Testis (tissue), 3 donors: Measurements from ENCODE around the gene SLC22A31. TPM values are rescaled to one million over a fixed set of nuclear protein-coding genes. Genes with fewer than 3 reads are reported as not detected.
"Not testable (repeated sequence)": the region's sequence is repeated elsewhere in the genome, so short reads cannot be mapped to it uniquely, and the experiment has no call there.

Experiments used
- DNase-seq: peaks from one replicate; pipeline ENCODE4 v3.0.0-alpha.2; 2019
- H3K27ac ChIP-seq, 2 donors: fragments of 200-600 bp; sonication (generic); one replicate each; pipeline ENCODE4 v1.5.1; 2019
- H3K27me3 ChIP-seq: fragments of 200-600 bp; sonication (generic); one replicate; pipeline ENCODE4 v1.5.1; 2019
- H3K36me3 ChIP-seq: fragments of 200-600 bp; sonication (generic); one replicate; pipeline ENCODE4 v1.5.1; 2017; ENCODE audit warnings: low read depth; ENCODE audit errors: missing control alignments
- H3K4me1 ChIP-seq: fragments of 200-600 bp; sonication (generic); one replicate; pipeline ENCODE4 v1.5.1; 2019
- H3K4me3 ChIP-seq, 2 donors: fragments of 200-600 bp; sonication (generic); one replicate each; pipeline ENCODE4 v1.5.1; 2017 to 2019
- H3K9me3 ChIP-seq: fragments of 200-600 bp; sonication (generic); one replicate; pipeline ENCODE4 v1.5.1; 2017
- CTCF ChIP-seq, 3 experiments: fragments of 450-650 bp in 2 of 3; fragments of 200-600 bp in 1 of 3; sonication (generic) in 1 of 3; IDR thresholded peaks; one replicate each; pipeline ENCODE4 v1.5.1; 2016 to 2019; ENCODE audit warnings: antibody characterized with exemption in 3 of 3, mild to moderate bottlenecking in 2 of 3, moderate library complexity in 1 of 3
- POLR2A ChIP-seq: fragments of 450-650 bp; IDR thresholded peaks from one replicate; pipeline ENCODE4 v1.6.1; 2017; ENCODE audit warnings: antibody characterized with exemption, mild to moderate bottlenecking, moderate library complexity
- WGBS, 2 donors: methylation state at CpG; one replicate each; pipeline ENCODE4 v1.1.5; 2018; 5-methylcytosine and 5-hydroxymethylcytosine counted together
- intact Hi-C: fragments of 100-400 bp; cut with DNase I; formaldehyde crosslinking; loops from one replicate; pipeline ENCODE4 v1.15.1; 2023; ENCODE audit warnings: low total_unique reads
- polyA plus RNA-seq: library from polyadenylated mRNA; stranded (reverse); fragments of 350-450 nt; fragmentation: Illumina TruSeq; extraction: RNeasy Lipid Tissue Mini Kit (QIAGEN cat#74804); gene quantifications from one replicate; pipeline ENCODE4 v1.2.3, GENCODE V29; 2014; ENCODE audit warnings: low read depth, low replicate concordance; ENCODE audit not compliant: insufficient read depth
- total RNA-seq, 2 donors: library from RNA; depleted of rRNA; stranded (reverse); fragments of >200 nt; gene quantifications; one replicate each; pipeline ENCODE4 v1.2.3, GENCODE V29; 2016

The SLC22A31 gene
- total and polyA plus RNA-seq, 3 donors from 2014 or later: 3.9 to 8.2 (median 6.2) TPM

GRCh38 chr16:89246383-89246902 lies 46.1 kb upstream of the SLC22A31 start:
- H3K27ac ChIP-seq: no peak overlapping the region
- H3K4me1 ChIP-seq: peaks cover 10% of the 10 kb centered on the region
- H3K4me3 ChIP-seq: peak overlapping the region; percentile 41 to 63
- intact Hi-C loops: no loop called here
- no peak for TF ChIP-seq POLR2A
- no peak for TF ChIP-seq CTCF (IDR thresholded peaks at IDR 0.05)
- H3K9me3 ChIP-seq: no peaks in the 10 kb centered on the region
- no peaks in the 10 kb centered on the region for H3K36me3 ChIP-seq
- no peak for DNase-seq
- WGBS, 2 donors: 38 to 45% methylated on average over 13 of the region's 13 CpGs
- no peaks in the 10 kb centered on the region for H3K27me3 ChIP-seq

GRCh38 chr16:89244754-89245153 lies 44.4 kb upstream of the SLC22A31 start:
- Histone ChIP-seq H3K9me3 (no peaks in the 10 kb centered on the region), H3K36me3 (no peaks in the 10 kb centered on the region), H3K27ac (no peak overlapping the region), H3K4me3 (no peak overlapping the region), H3K27me3 (no peaks in the 10 kb centered on the region), H3K4me1 (peaks cover 10% of the 10 kb centered on the region)
- no peak for DNase-seq
- 69 to 73% methylated on average over 12 of the region's 12 CpGs for WGBS, 2 donors
- TF ChIP-seq POLR2A: no peak
- TF ChIP-seq CTCF (IDR thresholded peaks at IDR 0.05): no peak
- intact Hi-C loops: no loop called here

GRCh38 chr16:89244264-89244663 lies 43.9 kb upstream of the SLC22A31 start:
- H3K27ac ChIP-seq, DNase-seq, H3K27me3 ChIP-seq, H3K4me3 ChIP-seq, H3K9me3 ChIP-seq, intact Hi-C loops, H3K36me3 ChIP-seq: not testable (repeated sequence)
- WGBS, 2 donors: 75 to 77% methylated on average over 13 of the region's 13 CpGs
- H3K4me1 ChIP-seq: peaks cover 10% of the 10 kb centered on the region

- Histone ChIP-seq H3K27ac (no peak overlapping the region), H3K9me3 (no peaks in the 10 kb centered on the region), H3K36me3 (no peaks in the 10 kb centered on the region), H3K4me1 (peaks cover 10% of the 10 kb centered on the region), H3K27me3 (no peaks in the 10 kb centered on the region), H3K4me3 (no peak overlapping the region)
- no peak for TF ChIP-seq CTCF (IDR thresholded peaks at IDR 0.05)
- TF ChIP-seq POLR2A: no peak
- intact Hi-C loops: no loop called here
- no peak for DNase-seq
- WGBS, 2 donors: 63 to 83% methylated on average over 5 of the region's 5 CpGs
These were observed 43.3 kb upstream of the SLC22A31 start for GRCh38 chr16:89243664-89244063.

- H3K36me3 ChIP-seq: no peaks in the 10 kb centered on the region
- no peak overlapping the region for H3K27ac ChIP-seq
- WGBS, 2 donors: 38 to 45% methylated on average over 8 to 12 of the region's 12 CpGs
- peaks cover 10% of the 10 kb centered on the region for H3K4me1 ChIP-seq
- TF ChIP-seq POLR2A (no peak), CTCF (IDR thresholded peaks at IDR 0.05) (no peak)
- no peaks in the 10 kb centered on the region for H3K9me3 ChIP-seq
- DNase-seq: no peak
- H3K4me3 ChIP-seq: no peak overlapping the region
- no peaks in the 10 kb centered on the region for H3K27me3 ChIP-seq
- intact Hi-C loops: no loop called here
These were observed 42.5 kb upstream of the SLC22A31 start for GRCh38 chr16:89242795-89243200.
